ENCODE measurements around the gene NR6A1.

DNA sequence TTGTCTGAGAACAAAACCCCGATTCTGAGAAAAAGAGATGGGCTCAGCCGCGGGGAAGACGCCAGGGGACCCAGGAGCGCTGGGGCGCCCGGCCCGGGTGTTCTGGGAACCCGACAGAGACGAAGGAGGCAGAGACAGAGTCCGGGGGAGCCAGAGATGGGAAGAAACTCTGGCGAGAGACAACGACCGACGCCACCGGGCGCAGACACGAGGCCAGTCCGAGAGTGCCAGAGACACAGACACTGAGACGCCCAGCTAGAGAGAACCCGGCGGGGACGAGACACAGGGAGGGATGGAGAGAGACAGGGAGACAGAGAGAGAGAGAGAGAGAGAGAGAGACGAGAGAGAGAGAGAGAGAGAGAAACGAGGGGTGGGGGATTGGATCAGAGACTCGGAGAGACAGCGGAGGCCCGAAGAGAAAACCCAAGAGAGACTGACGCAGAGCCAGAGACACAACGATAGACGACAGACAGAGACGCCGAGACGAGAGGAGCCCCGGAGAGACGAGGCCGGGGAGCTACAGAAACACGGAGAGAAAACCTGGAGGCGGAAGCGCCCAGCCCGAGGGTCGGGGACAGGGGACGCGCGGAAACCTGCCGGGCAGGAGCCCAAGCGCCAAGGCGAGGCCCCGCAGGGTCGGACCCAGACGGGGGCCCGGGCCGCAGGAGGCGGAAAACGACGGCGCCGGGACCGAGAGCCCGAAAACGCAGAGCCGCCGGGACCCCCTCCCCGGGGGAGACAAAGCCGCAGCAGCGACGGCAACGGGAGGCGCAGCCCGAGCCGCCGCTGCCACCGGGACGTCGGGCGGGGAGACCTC lies 267.2 kb downstream of the NR6A1 start:
- TF ChIP-seq POLR2A (IDR thresholded peaks at IDR 0.05): no peak
- TF ChIP-seq, protein P1, sequence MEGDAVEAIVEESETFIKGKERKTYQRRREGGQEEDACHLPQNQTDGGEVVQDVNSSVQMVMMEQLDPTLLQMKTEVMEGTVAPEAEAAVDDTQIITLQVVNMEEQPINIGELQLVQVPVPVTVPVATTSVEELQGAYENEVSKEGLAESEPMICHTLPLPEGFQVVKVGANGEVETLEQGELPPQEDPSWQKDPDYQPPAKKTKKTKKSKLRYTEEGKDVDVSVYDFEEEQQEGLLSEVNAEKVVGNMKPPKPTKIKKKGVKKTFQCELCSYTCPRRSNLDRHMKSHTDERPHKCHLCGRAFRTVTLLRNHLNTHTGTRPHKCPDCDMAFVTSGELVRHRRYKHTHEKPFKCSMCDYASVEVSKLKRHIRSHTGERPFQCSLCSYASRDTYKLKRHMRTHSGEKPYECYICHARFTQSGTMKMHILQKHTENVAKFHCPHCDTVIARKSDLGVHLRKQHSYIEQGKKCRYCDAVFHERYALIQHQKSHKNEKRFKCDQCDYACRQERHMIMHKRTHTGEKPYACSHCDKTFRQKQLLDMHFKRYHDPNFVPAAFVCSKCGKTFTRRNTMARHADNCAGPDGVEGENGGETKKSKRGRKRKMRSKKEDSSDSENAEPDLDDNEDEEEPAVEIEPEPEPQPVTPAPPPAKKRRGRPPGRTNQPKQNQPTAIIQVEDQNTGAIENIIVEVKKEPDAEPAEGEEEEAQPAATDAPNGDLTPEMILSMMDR (IDR thresholded peaks at IDR 0.05 in 8 of 11, conservative IDR thresholded peaks at IDR 0.05 in 3 of 11): no peak
- no peak for TF ChIP-seq POLR2AphosphoS5 (IDR thresholded peaks at IDR 0.05)
